Nephron (organoid): ENCODE measurements around the gene NINL.

Experiments
- H3K27ac Mint-ChIP-seq, 3 experiments: 2 replicates each; pipeline ENCODE4 v1.8.0; 2020; ENCODE audit warnings: mixed read lengths in 3 of 3, mild to moderate bottlenecking in 2 of 3, moderate library complexity in 1 of 3
- H3K27me3 Mint-ChIP-seq: 2 replicates; pipeline ENCODE4 v1.8.0; 2021; ENCODE audit warnings: low read depth, mild to moderate bottlenecking, moderate library complexity, mixed read lengths
- H3K36me3 Mint-ChIP-seq: 2 replicates; pipeline ENCODE4 v1.8.0; 2020; ENCODE audit warnings: low read depth, mixed read lengths
- H3K4me1 Mint-ChIP-seq: 2 replicates; pipeline ENCODE4 v1.8.0; 2020; ENCODE audit warnings: mixed read lengths
- H3K4me3 Mint-ChIP-seq, 3 experiments: 2 replicates each; pipeline ENCODE4 v1.8.0; 2020; ENCODE audit warnings: mild to moderate bottlenecking in 3 of 3, mixed read lengths in 3 of 3, moderate library complexity in 2 of 3
- H3K9me3 Mint-ChIP-seq: 2 replicates; pipeline ENCODE4 v1.8.0; 2020; ENCODE audit warnings: mixed read lengths
- CTCF ChIP-seq, 3 experiments: fragments of 200-600 bp; sonication (generic); IDR thresholded peaks; one replicate each; pipeline ENCODE4 v1.5.0; 2021; ENCODE audit warnings: antibody characterized with exemption in 3 of 3; ENCODE audit not compliant: unreplicated experiment in 3 of 3

The NINL gene

DNA sequence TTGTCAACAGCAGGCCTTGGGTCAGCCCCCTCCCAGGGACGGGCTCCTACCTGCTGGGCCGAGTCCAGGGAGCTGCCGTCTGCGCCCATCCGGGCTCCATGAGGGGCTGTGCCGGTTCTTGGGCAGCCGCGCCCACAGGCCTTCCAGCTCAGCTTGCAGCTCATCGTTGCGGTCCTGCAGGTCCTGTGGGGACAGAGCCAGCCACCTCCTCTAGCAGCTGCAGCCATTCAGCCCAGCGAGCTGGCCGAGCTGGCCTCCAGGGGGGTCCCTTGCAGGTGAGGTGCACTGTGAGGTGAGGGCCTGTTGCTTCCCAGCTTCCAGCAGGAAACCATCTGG is 103.4 kb downstream of the NINL start:
- H3K27ac Mint-ChIP-seq: no peak overlapping the region
- no peaks in the 10 kb centered on the region for H3K9me3 Mint-ChIP-seq
- H3K36me3 Mint-ChIP-seq: peaks cover 56% of the 10 kb centered on the region
- peaks cover 5% of the 10 kb centered on the region for H3K27me3 Mint-ChIP-seq
- no peak for TF ChIP-seq CTCF (IDR thresholded peaks at IDR 0.05; ENCODE audit: unreplicated experiment in 3 of 3)
- H3K4me1 Mint-ChIP-seq: peaks cover 5% of the 10 kb centered on the region
- H3K4me3 Mint-ChIP-seq: no peak overlapping the region

GRCh38 chr20:25481235-25481917 is 104.0 kb downstream of the NINL start:
- peaks cover 3% of the 10 kb centered on the region for H3K4me1 Mint-ChIP-seq
- H3K27me3 Mint-ChIP-seq: peaks cover 5% of the 10 kb centered on the region
- H3K4me3 Mint-ChIP-seq: no peak overlapping the region
- H3K36me3 Mint-ChIP-seq: peaks cover 58% of the 10 kb centered on the region
- TF ChIP-seq CTCF (IDR thresholded peaks at IDR 0.05; ENCODE audit: unreplicated experiment in 3 of 3): no peak
- no peaks in the 10 kb centered on the region for H3K9me3 Mint-ChIP-seq
- H3K27ac Mint-ChIP-seq: no peak overlapping the region

- Mint-ChIP-seq H3K9me3 (no peaks in the 10 kb centered on the region), H3K27ac (no peak overlapping the region), H3K36me3 (peaks cover 58% of the 10 kb centered on the region), H3K27me3 (peaks cover 5% of the 10 kb centered on the region), H3K4me1 (no peaks in the 10 kb centered on the region), H3K4me3 (no peak overlapping the region)
- no peak for TF ChIP-seq CTCF (IDR thresholded peaks at IDR 0.05; ENCODE audit: unreplicated experiment in 3 of 3)
Measured at GRCh38 chr20:25480797-25481196, 104.5 kb downstream of the NINL start.

GRCh38 chr20:25480156-25480555 is 105.2 kb downstream of the NINL start:
- no peak overlapping the region for H3K27ac Mint-ChIP-seq
- H3K4me3 Mint-ChIP-seq: no peak overlapping the region
- H3K36me3 Mint-ChIP-seq: peaks cover 64% of the 10 kb centered on the region
- no peaks in the 10 kb centered on the region for H3K9me3 Mint-ChIP-seq
- H3K4me1 Mint-ChIP-seq: no peaks in the 10 kb centered on the region
- H3K27me3 Mint-ChIP-seq: peaks cover 5% of the 10 kb centered on the region
- TF ChIP-seq CTCF (IDR thresholded peaks at IDR 0.05; ENCODE audit: unreplicated experiment in 3 of 3): no peak

DNA sequence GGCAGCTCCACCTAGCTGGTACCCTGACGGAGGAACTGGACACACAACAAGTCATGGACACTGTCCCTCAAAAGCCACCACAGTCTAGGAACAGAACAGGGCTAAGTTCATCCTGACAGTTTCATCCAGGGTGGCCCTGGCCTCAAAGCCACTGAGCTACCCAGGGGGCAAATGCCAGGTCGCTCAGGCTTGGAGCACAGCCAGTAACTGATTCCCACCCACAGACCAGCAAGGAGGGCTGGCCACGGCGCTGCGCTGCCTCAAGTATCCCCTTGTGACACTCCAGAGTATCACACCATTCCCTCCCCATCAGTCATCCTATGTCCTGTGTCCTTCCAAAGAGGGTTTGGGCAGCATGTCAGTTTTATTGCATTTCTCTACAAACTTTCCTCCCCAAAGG is 105.7 kb downstream of the NINL start:
- H3K4me3 Mint-ChIP-seq: no peak overlapping the region
- no peak for TF ChIP-seq CTCF (IDR thresholded peaks at IDR 0.05; ENCODE audit: unreplicated experiment in 3 of 3)
- H3K27ac Mint-ChIP-seq: no peak overlapping the region
- no peaks in the 10 kb centered on the region for H3K4me1 Mint-ChIP-seq
- H3K36me3 Mint-ChIP-seq: peaks cover 60% of the 10 kb centered on the region
- H3K27me3 Mint-ChIP-seq: peaks cover 5% of the 10 kb centered on the region
- no peaks in the 10 kb centered on the region for H3K9me3 Mint-ChIP-seq

DNA sequence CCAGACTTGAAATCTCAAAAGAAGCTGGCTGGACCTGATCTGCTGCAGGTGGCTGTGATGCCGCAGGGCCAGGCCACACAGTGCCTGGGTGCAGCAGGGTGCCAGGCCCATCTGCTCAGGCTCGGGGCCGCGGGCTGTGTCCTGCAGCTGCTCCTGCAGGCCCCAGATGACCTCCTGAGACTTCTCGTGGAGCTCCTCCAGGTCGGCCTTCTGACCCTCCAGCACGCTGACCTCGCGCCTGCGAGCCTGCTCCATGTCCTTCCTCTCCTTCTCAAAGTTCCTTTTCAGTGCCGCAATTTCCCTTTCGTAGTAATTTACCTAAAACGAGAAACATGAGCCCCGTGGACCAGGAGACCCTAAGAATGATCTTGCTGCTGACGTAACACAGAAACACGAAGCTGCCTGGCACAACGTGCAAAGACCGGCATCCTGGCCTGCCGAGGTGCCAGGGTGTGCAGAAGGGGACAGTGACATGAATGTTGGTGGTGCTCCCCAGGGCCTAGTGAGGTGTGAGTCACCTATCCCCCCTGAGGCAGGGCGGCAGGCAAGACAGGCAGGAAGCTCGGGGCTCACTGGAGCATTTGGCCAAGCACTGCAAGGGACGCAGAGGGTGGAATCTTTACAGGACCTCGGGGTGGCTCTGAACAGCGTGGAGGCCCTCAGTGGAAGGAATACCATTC is 106.3 kb downstream of the NINL start:
- Mint-ChIP-seq H3K27me3 (peaks cover 3% of the 10 kb centered on the region), H3K4me3 (no peak overlapping the region), H3K9me3 (no peaks in the 10 kb centered on the region), H3K36me3 (peaks cover 57% of the 10 kb centered on the region), H3K4me1 (no peaks in the 10 kb centered on the region), H3K27ac (no peak overlapping the region)
- TF ChIP-seq CTCF (IDR thresholded peaks at IDR 0.05; ENCODE audit: unreplicated experiment in 3 of 3): no peak
